Hepatocyte (in vitro differentiated cells): ENCODE measurements around the gene ZBTB20. TPM values are rescaled to one million over a fixed set of nuclear protein-coding genes. Genes with fewer than 3 reads are reported as not detected.

Source experiments
- DNase-seq: peaks from one replicate; pipeline ENCODE4 v3.0.0-alpha.2; 2016; ENCODE audit warnings: low spot score
- H2AFZ ChIP-seq: fragments of 200-600 bp; sonication (generic); 2 replicates; pipeline ENCODE4 v1.6.0; 2016; ENCODE audit warnings: antibody characterized with exemption, mild to moderate bottlenecking
- H3K27ac ChIP-seq: fragments of 200-600 bp; sonication (generic); 2 replicates; pipeline ENCODE4 v1.5.1; 2016; ENCODE audit warnings: mild to moderate bottlenecking
- H3K27me3 ChIP-seq: fragments of 200-600 bp; sonication (generic); 2 replicates; pipeline ENCODE4 v1.6.1; 2016
- H3K36me3 ChIP-seq: fragments of 200-600 bp; sonication (generic); replicated peaks from 2 replicates; pipeline ENCODE4 v1.5.1; 2016; ENCODE audit warnings: low read depth; ENCODE audit not compliant: insufficient read depth
- H3K4me1 ChIP-seq: fragments of 200-600 bp; sonication (generic); 2 replicates; pipeline ENCODE4 v1.5.1; 2016; ENCODE audit warnings: mild to moderate bottlenecking, moderate library complexity; ENCODE audit not compliant: insufficient read depth
- H3K4me2 ChIP-seq: fragments of 200-600 bp; sonication (generic); 2 replicates; pipeline ENCODE4 v1.6.0; 2016
- H3K4me3 ChIP-seq: fragments of 200-600 bp; sonication (generic); 2 replicates; pipeline ENCODE4 v1.5.1; 2016; ENCODE audit warnings: mild to moderate bottlenecking
- H3K79me2 ChIP-seq: fragments of 200-600 bp; sonication (generic); 2 replicates; pipeline ENCODE4 v1.6.0; 2017; ENCODE audit warnings: mild to moderate bottlenecking
- H3K9me2 ChIP-seq: fragments of 200-600 bp; sonication (generic); replicated peaks from 2 replicates; pipeline ENCODE4 v1.6.0; 2017; ENCODE audit warnings: mild to moderate bottlenecking; ENCODE audit not compliant: insufficient read depth
- H3K9me3 ChIP-seq: fragments of 200-600 bp; sonication (generic); 2 replicates; pipeline ENCODE4 v1.5.1; 2016; ENCODE audit warnings: low read depth, mild to moderate bottlenecking
- H4K20me1 ChIP-seq: fragments of 200-600 bp; sonication (generic); 2 replicates; pipeline ENCODE4 v1.6.0; 2016; ENCODE audit warnings: mild to moderate bottlenecking; ENCODE audit not compliant: insufficient read depth, poor library complexity, severe bottlenecking
- CTCF ChIP-seq: fragments of 200-600 bp; sonication (generic); IDR thresholded peaks from 2 replicates; pipeline ENCODE4 v1.5.1; 2016; ENCODE audit warnings: antibody characterized with exemption, mild to moderate bottlenecking; ENCODE audit not compliant: poor library complexity
- EZH2 ChIP-seq: fragments of 200-600 bp; sonication (generic); IDR thresholded peaks from 2 replicates; pipeline ENCODE4 v1.6.1; 2016; ENCODE audit warnings: antibody characterized with exemption, mild to moderate bottlenecking, borderline replicate concordance
- EZH2phosphoT487 ChIP-seq: fragments of 200-600 bp; sonication (generic); IDR thresholded peaks from one replicate; pipeline ENCODE4 v1.6.1; 2018; ENCODE audit warnings: antibody characterized with exemption, mild to moderate bottlenecking, low read depth, moderate library complexity; ENCODE audit not compliant: unreplicated experiment, severe bottlenecking
- WGBS: methylation state at CpG from one replicate; pipeline ENCODE4 v1.1.6; 2016; ENCODE audit warnings: low lambda C conversion rate; ENCODE audit errors: missing lambda C conversion rate; 5-methylcytosine and 5-hydroxymethylcytosine counted together
- polyA plus RNA-seq: library from polyadenylated mRNA; unstranded; fragments of >200 nt; fragmentation: Nextera tagmentation; extraction: Ambion mirVana; gene quantifications from 2 replicates; pipeline ENCODE4 v1.2.1, GENCODE V29; 2016
- total RNA-seq: library from RNA; depleted of rRNA; stranded (reverse); fragments of >200 nt; gene quantifications from 2 replicates; pipeline ENCODE4 v1.2.3, GENCODE V29; 2014

ZBTB20 gene
- total and polyA plus RNA-seq, 2 experiments from 2014 or later: 25.8 to 28.0 TPM

- DNase-seq: no peak
- Histone ChIP-seq H3K27ac (no peak overlapping the region), H3K4me3 (no peak overlapping the region), H3K36me3 (no peaks in the 10 kb centered on the region), H3K4me1 (no peaks in the 10 kb centered on the region), H3K79me2 (no peaks in the 10 kb centered on the region), H3K9me3 (no peaks in the 10 kb centered on the region), H4K20me1 (no peaks in the 10 kb centered on the region), H3K27me3 (no peaks in the 10 kb centered on the region), H2AFZ (no peak overlapping the region), H3K9me2 (no peaks in the 10 kb centered on the region), H3K4me2 (no peak overlapping the region)
- 72% methylated on average over 6 of the region's 6 CpGs for WGBS
- TF ChIP-seq EZH2phosphoT487 (no peak), CTCF (no peak), EZH2 (no peak)
These were observed 289.8 kb downstream of the ZBTB20 start for GRCh38 chr3:114857299-114857701.

GRCh38 chr3:114856835-114857234, 290.3 kb downstream of the ZBTB20 start:
- DNase-seq: no peak
- Histone ChIP-seq H2AFZ (no peak overlapping the region), H3K4me1 (no peaks in the 10 kb centered on the region), H3K4me3 (no peak overlapping the region), H3K9me3 (no peaks in the 10 kb centered on the region), H3K4me2 (no peak overlapping the region), H3K79me2 (no peaks in the 10 kb centered on the region), H3K27me3 (no peaks in the 10 kb centered on the region), H3K27ac (no peak overlapping the region), H3K36me3 (no peaks in the 10 kb centered on the region), H3K9me2 (no peaks in the 10 kb centered on the region), H4K20me1 (no peaks in the 10 kb centered on the region)
- TF ChIP-seq EZH2phosphoT487 (no peak), EZH2 (no peak), CTCF (no peak)
- 91% methylated on average over 1 of the region's 1 CpG for WGBS

- Histone ChIP-seq H3K4me1 (no peaks in the 10 kb centered on the region), H3K4me3 (no peak overlapping the region), H3K79me2 (no peaks in the 10 kb centered on the region), H2AFZ (no peak overlapping the region), H3K27me3 (no peaks in the 10 kb centered on the region), H3K9me2 (no peaks in the 10 kb centered on the region), H3K4me2 (no peak overlapping the region), H3K9me3 (no peaks in the 10 kb centered on the region), H3K36me3 (no peaks in the 10 kb centered on the region), H4K20me1 (no peaks in the 10 kb centered on the region), H3K27ac (no peak overlapping the region)
- 91% methylated on average over 5 of the region's 5 CpGs for WGBS
- DNase-seq: no peak
- TF ChIP-seq EZH2phosphoT487 (no peak), EZH2 (no peak), CTCF (no peak)
These were observed 291.2 kb downstream of the ZBTB20 start for GRCh38 chr3:114855839-114856238.

GRCh38 chr3:114852966-114853365, 294.1 kb downstream of the ZBTB20 start:
- Histone ChIP-seq H3K4me2 (no peak overlapping the region), H2AFZ (no peak overlapping the region)

More at GRCh38 chr3:114852966-114853365, 294.1 kb downstream of the ZBTB20 start:
- no peak for DNase-seq
- H3K79me2 ChIP-seq: no peaks in the 10 kb centered on the region
- no peak overlapping the region for H3K4me3 ChIP-seq
- H3K27ac ChIP-seq: no peak overlapping the region
- no peaks in the 10 kb centered on the region for H3K9me3 ChIP-seq
- no peaks in the 10 kb centered on the region for H3K9me2 ChIP-seq
- no peaks in the 10 kb centered on the region for H3K36me3 ChIP-seq
- H3K4me1 ChIP-seq: no peaks in the 10 kb centered on the region
- no peaks in the 10 kb centered on the region for H3K27me3 ChIP-seq
- H4K20me1 ChIP-seq: no peaks in the 10 kb centered on the region
- no peak for TF ChIP-seq EZH2
- TF ChIP-seq EZH2phosphoT487: no peak
- no peak for TF ChIP-seq CTCF
- WGBS: 99% methylated on average over 3 of the region's 3 CpGs
